ENCODE measurements around the gene MYO1A. TPM values are rescaled to one million over a fixed set of nuclear protein-coding genes. Genes with fewer than 3 reads are reported as not detected.
A peak's percentile ranks its signal among the peaks of the same experiment; 100 is the strongest.

MYO1A gene
- total RNA-seq, 4 donors from 2014 or later: 0.56 to 1.2 TPM; not detected in 2

GRCh38 chr12:57001448-57001906 lies 48.5 kb downstream of the MYO1A start:
- peaks cover 15 to 16% of the 10 kb centered on the region in 2 donors for H3K4me1 ChIP-seq
- intact Hi-C loops (cut with DNase I; ENCODE audit: low total_unique reads) (no loop called here), in situ Hi-C loops (cut with MboI; ENCODE audit: low sequenced_read_pairs in 4 of 4) (no loop called here)
- peaks cover 0 to 35% of the 10 kb centered on the region in 2 donors for H3K36me3 ChIP-seq
- DNase-seq: peak in 1 of 2 donors; percentile 30
- ATAC-seq: no peak
- H3K27ac ChIP-seq: no peak overlapping the region
- H3K27me3 ChIP-seq: no peaks in the 10 kb centered on the region
- H3K9me3 ChIP-seq: no peaks in the 10 kb centered on the region
- no peak overlapping the region for H3K4me3 ChIP-seq
- TF ChIP-seq POLR2A (IDR thresholded peaks at IDR 0.05): no peak
- TF ChIP-seq, protein P1, sequence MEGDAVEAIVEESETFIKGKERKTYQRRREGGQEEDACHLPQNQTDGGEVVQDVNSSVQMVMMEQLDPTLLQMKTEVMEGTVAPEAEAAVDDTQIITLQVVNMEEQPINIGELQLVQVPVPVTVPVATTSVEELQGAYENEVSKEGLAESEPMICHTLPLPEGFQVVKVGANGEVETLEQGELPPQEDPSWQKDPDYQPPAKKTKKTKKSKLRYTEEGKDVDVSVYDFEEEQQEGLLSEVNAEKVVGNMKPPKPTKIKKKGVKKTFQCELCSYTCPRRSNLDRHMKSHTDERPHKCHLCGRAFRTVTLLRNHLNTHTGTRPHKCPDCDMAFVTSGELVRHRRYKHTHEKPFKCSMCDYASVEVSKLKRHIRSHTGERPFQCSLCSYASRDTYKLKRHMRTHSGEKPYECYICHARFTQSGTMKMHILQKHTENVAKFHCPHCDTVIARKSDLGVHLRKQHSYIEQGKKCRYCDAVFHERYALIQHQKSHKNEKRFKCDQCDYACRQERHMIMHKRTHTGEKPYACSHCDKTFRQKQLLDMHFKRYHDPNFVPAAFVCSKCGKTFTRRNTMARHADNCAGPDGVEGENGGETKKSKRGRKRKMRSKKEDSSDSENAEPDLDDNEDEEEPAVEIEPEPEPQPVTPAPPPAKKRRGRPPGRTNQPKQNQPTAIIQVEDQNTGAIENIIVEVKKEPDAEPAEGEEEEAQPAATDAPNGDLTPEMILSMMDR (IDR thresholded peaks at IDR 0.05 in 4 of 5, conservative IDR thresholded peaks at IDR 0.05 in 1 of 5): peak in 4 of 5 experiments; percentile 44 to 60 (median 54)

GRCh38 chr12:57000393-57000792 lies 49.5 kb downstream of the MYO1A start:
- H3K9me3 ChIP-seq: no peaks in the 10 kb centered on the region
- TF ChIP-seq, protein P1 (IDR thresholded peaks at IDR 0.05 in 4 of 5, conservative IDR thresholded peaks at IDR 0.05 in 1 of 5): no peak
- TF ChIP-seq POLR2A (IDR thresholded peaks at IDR 0.05): no peak
- in situ Hi-C loops (cut with MboI; ENCODE audit: low sequenced_read_pairs in 4 of 4): no loop called here
- H3K36me3 ChIP-seq: peaks cover 0 to 44% of the 10 kb centered on the region in 2 donors
- intact Hi-C loops (cut with DNase I; ENCODE audit: low total_unique reads): no loop called here
- ATAC-seq: no peak
- H3K27ac ChIP-seq: no peak overlapping the region
- H3K4me3 ChIP-seq: no peak overlapping the region
- DNase-seq: no peak
- H3K27me3 ChIP-seq: no peaks in the 10 kb centered on the region
- peaks cover 11 to 12% of the 10 kb centered on the region in 2 donors for H3K4me1 ChIP-seq

- no peaks in the 10 kb centered on the region for H3K27me3 ChIP-seq
- no peaks in the 10 kb centered on the region for H3K9me3 ChIP-seq
- intact Hi-C loops (cut with DNase I; ENCODE audit: low total_unique reads) (no loop called here), in situ Hi-C loops (cut with MboI; ENCODE audit: low sequenced_read_pairs in 4 of 4) (no loop called here)
- no peak for ATAC-seq
- H3K4me1 ChIP-seq: peaks cover 4 to 5% of the 10 kb centered on the region in 2 donors
- TF ChIP-seq, protein P1 (IDR thresholded peaks at IDR 0.05 in 4 of 5, conservative IDR thresholded peaks at IDR 0.05 in 1 of 5): no peak
- TF ChIP-seq POLR2A (IDR thresholded peaks at IDR 0.05): no peak
- peaks cover 0 to 49% of the 10 kb centered on the region in 2 donors for H3K36me3 ChIP-seq
- DNase-seq: no peak
- H3K4me3 ChIP-seq: no peak overlapping the region
- no peak overlapping the region for H3K27ac ChIP-seq
Observed at GRCh38 chr12:56999456-56999855, 50.5 kb downstream of the MYO1A start.

GRCh38 chr12:56998981-56999380 lies 50.9 kb downstream of the MYO1A start:
- in situ Hi-C loops (cut with MboI; ENCODE audit: low sequenced_read_pairs in 4 of 4) (no loop called here), intact Hi-C loops (cut with DNase I; ENCODE audit: low total_unique reads) (no loop called here)
- H3K27me3 ChIP-seq: no peaks in the 10 kb centered on the region
- H3K4me1 ChIP-seq: peaks cover 4 to 5% of the 10 kb centered on the region in 2 donors
- DNase-seq (no peak), ATAC-seq (no peak)
- H3K4me3 ChIP-seq: no peak overlapping the region
- TF ChIP-seq, protein P1 (IDR thresholded peaks at IDR 0.05 in 4 of 5, conservative IDR thresholded peaks at IDR 0.05 in 1 of 5): no peak
- TF ChIP-seq POLR2A (IDR thresholded peaks at IDR 0.05): no peak
- peaks cover 0 to 44% of the 10 kb centered on the region in 2 donors for H3K36me3 ChIP-seq
- H3K27ac ChIP-seq: no peak overlapping the region
- no peaks in the 10 kb centered on the region for H3K9me3 ChIP-seq

- peaks cover 0 to 37% of the 10 kb centered on the region in 2 donors for H3K36me3 ChIP-seq
Observed at GRCh38 chr12:56998316-56998715, 51.6 kb downstream of the MYO1A start.

More at GRCh38 chr12:56998316-56998715, 51.6 kb downstream of the MYO1A start:
- peaks cover 4 to 5% of the 10 kb centered on the region in 2 donors for H3K4me1 ChIP-seq
- ATAC-seq (no peak), DNase-seq (no peak)
- H3K27me3 ChIP-seq: no peaks in the 10 kb centered on the region
- H3K27ac ChIP-seq: no peak overlapping the region
- no peak overlapping the region for H3K4me3 ChIP-seq
- no peak for TF ChIP-seq POLR2A (IDR thresholded peaks at IDR 0.05)
- TF ChIP-seq, protein P1 (IDR thresholded peaks at IDR 0.05 in 4 of 5, conservative IDR thresholded peaks at IDR 0.05 in 1 of 5): no peak
- intact Hi-C loops (cut with DNase I; ENCODE audit: low total_unique reads) (no loop called here), in situ Hi-C loops (cut with MboI; ENCODE audit: low sequenced_read_pairs in 4 of 4) (no loop called here)
- H3K9me3 ChIP-seq: no peaks in the 10 kb centered on the region

Data from gastrocnemius medialis (tissue), 4 donors.